RKO (cell line): ENCODE results near the gene DAZAP2.
"Not testable (repeated sequence)": the region's sequence is repeated elsewhere in the genome, so short reads cannot be mapped to it uniquely, and the experiment has no call there.

Experiments
- DNase-seq: peaks from one replicate; pipeline ENCODE4 v3.0.0-alpha.2; 2016; ENCODE audit warnings: low spot score

The DAZAP2 gene

DNA sequence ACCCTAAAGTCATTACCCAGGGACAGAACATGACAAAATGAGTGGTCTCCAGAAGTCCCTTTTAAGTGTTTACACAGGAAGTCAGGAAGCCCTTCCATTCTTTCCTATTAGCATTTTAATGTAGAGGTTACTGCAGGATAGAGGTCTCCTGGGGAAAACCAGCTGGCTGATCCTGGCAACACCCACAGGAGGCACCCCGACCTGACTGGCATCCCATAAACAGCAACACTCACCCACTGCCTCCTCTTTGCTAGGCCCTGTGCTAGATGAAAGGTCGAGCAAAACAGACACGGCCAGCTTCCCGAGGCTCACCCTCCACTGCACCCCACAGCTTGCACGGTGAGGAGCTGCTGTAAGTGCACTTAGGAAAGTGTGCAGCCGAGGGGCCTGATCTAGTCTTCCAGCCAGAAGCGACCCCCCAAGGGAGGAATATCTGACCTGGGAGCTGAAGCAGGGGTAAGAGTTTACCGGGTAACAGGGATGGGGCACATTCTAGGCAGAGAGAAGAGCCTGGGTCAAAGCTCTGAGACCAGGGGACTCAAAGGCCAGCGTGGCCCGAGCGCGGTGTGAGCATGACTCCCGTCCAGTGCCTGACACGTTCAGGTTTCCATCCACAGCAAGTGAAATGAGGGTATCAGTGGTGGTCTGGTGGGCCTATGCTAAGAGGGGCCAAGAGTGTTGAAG is 9.0 kb downstream of the DAZAP2 start:
- no peak for DNase-seq

DNA sequence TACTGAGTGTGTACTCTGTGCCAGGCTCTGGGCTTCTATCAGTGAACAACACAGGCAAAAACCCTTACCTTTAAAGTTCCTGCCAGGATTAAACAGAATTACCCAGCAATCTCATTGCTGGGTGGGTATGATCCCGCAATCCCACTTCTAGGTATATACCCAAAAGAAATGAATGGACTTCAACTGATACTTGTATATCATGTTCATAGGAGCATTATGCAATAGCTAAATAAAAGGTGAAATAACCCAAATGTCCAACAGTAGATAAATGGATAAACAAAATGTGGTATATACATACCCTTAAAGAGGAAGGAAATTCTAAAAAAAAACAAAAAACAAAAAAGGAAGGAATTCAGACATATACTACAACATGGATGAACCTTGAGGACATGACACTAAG is 14.7 kb downstream of the DAZAP2 start:
- no peak for DNase-seq

DNA sequence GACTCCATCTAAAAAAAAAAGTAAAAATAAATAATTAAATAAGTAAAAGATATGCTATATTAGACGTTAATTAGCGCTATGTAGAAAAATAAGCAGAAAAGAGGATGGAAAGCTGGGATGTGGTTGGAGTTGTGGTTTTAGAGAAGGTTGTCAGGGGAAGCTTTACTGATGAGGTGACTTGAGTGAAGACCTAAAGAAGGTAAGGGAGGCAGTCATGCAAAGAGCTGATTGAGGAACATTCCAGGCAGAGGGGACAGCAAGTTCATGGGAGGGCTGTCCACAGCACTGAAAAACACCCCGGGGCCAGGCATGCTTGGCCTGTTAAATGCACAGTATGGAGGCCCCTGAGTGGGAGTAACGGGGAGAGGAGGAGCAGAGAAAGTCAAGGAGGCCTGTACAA is 15.9 kb downstream of the DAZAP2 start:
- no peak for DNase-seq

DNA sequence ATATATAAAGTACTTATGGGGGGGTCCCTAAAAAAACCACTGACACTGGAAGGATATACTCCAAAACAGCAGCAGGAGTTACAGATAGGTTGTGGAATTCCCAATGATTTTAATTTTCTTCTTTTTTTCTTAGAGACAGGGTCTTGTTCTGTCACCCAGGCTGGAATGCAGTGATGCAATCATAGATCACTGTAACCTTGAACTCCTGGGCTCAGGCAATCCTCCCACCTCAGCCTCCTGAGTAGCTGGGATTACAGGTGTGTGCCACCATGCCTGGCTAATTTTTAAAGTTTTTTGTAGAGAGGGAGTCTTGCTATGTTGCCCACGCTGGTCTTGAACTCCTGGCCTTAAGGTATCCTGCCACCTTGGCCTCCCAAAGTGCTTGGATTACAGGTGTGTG is 21.0 kb downstream of the DAZAP2 start:
- not testable (repeated sequence) for DNase-seq

DNA sequence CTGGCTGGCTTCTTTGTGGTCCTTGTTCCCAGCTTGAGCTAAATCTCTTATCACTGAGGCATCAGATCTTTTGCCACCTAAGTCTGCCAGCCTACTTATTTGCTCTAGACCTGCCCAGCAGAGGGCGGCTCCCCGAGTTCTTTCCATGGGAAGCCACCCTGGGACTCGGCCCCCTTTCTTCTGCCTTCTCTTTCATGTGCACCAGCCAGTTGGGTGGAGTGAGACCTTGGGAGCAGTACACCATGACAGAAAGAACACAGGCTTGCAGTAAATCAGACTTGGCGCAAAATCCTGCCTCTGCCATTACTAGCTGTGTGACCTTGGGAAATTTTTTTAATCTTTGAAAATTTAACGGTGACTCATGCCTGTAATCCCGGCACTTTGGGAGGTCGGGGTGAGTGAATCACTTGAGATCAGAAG is 24.1 kb downstream of the DAZAP2 start:
- peak; percentile 71 for DNase-seq

DNA sequence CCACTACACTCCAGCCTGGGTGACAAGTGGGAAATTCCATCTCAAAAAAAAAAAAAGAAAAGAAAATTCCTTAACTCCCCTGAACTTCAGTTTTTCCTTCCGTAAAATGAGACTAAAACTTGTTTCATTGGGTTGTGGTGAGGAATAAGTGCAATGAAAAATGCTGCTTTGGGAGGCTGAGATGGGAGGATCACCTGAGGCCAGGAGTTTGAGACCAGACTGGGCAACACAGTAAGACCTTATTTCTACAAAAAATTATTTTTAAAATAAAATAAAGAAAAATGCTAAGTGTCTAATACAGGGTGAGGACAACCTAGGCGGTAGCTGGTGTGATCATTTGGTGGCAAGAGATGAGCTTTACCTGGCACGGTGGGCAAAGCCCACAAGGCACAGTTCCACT is 24.7 kb downstream of the DAZAP2 start:
- no peak for DNase-seq

DNA sequence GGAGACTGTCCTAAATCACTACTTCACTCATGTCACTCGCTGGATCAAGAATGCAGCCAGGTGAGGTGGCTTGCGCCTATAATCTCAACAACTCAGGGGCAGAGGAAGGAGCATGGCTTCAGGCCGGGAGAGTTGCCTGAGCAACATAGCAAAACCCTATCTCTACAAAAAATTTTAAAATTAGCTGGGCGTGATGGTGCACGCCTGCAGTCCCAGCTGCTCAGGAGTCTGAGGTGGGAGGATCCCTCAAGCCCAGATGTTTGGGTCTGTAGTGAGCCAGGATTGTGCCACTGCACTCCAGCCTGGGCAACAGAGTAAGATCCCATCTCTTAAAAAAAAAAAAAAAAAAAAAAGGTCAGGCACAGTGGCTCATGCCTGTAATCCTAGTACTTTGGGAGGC is 25.7 kb downstream of the DAZAP2 start:
- DNase-seq: no peak

DNA sequence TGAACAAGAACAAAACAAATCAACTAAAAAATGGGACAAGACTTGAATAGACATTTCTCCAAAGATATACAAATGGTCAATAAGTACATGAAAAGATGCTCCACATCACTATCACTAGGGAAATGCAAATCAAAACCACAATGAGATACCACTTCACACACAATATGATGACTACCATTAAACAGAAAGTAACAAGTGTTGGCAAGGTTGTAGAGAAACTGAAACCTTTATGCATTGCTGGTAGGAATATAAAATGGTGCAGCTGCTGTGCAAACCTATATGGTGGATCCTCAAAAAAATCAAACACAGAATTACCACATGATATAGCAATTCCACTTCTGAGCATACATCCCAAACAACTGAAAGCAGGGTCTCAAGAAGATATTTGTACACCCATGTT is 26.4 kb downstream of the DAZAP2 start:
- no peak for DNase-seq

DNA sequence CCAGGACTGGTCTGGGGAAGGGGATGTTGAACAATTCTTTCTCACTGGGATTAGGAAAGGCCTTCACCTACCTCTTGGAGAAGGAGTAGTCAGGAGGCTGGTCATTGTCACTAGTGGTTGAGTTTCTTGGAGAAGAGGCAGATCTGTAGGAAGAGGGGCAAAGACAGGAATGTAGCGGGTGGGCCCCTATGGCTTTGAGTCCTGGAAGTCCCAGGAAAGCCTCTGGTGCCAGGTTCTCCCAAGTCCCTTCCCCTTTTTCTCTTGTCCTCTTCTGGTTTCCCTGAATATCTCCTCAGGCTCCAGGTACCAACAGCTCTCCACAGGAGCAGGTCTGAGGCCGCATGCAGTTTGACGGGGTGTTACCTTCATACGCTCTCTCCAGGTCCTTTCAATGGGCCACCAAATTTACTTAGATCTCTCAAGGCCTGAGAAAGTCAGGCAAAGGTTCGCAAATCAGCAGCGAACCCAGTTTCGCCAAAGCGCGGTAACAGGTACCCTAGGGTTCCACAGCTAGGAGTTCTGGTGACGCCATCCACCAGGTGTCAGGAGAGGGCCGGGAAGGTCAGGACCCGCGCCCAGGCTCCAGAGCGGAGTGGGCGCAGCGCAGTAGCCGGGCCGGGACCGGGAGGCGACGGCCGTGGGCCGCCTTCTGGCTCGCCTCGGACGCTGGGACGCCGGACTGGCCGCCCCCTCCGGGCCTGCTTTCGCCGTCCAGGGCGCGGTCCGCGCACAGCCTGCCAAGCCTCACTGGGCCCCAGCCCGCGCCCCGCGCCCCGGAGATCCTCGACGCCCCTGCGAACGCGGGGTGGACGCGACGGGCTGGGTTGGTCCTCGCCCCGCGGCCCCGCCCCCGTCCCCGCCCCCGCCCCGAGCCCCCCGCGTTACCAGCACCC is 30.8 kb downstream of the DAZAP2 start:
- peak; percentile 73 for DNase-seq

DNA sequence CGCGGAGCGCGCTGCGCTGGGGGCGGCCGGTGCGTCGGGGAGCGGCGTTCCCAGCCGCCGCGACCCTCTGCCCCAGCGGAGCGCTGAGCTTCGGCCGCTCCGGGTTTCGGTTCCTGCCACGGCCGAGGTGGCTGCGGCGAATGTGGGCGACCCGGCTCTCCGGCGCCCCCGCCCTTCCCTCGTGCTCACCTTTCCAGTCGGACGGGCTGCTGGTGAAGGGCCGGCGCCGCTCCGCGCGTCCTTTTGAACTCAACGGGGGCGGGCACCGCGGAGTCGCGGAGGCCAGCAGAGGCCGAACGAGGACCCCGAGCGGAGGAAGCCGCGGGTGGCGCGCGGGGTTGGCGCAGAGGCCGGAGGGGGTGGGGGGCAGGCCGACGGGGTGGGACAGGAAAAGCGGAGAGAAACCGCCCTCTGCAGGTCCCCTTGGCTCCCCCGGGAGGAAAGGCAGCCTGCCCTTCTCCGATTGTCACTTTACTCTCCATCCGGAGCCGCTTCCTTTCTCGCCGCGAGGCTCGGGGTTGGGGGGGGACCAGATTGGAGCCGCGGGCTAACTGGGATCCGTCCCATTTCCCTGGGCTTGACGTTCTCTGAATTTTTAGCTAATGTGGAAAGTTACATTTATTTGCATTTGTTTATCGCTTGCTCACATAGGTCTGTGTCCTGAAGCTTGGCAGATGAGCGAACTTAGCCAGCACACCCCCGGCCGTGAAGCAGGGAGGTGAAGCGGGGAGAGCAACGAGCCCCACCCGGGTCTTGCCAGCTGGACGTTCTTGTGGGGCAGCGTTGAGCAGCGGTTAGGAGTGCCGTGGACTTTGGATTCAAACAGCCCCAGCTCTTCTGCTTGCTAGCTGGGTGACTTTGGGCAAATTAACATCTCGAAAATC is 31.7 kb downstream of the DAZAP2 start, which contains the start of gene SMAGP:
Gene SMAGP, minus strand, starts transcription at position 349 of the 884 bp plus-strand sequence. CDS start 1,137 bp downstream, outside the sequence.
- DNase-seq: peak; percentile 74

DNA sequence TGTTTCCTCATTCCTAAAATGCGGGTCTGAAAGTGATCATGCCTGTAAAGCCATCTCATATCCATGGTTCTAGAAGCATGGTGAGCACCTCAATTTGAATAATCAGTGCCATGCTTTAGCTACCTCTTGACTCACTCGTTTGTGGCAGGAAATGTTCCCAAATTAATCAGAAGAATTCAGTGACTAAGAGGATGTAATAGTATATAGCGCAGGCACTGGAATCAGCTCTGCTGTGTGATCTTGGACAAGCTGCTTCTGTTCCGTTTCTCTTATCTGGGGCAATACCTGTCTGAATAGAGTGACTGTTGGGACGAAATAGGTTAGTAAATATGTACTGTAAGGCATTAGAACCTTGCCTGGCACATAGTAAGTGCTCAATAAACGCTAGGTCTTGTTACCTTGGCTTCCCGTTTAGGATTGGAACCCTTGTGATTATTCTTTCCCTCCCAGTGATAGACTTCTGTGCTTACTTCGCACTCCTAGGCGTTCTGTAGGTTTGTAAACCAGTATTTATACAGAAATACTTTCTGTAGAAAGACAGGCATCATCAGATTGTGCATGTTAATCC is 32.4 kb downstream of the DAZAP2 start:
- DNase-seq: peak; percentile 99

DNA sequence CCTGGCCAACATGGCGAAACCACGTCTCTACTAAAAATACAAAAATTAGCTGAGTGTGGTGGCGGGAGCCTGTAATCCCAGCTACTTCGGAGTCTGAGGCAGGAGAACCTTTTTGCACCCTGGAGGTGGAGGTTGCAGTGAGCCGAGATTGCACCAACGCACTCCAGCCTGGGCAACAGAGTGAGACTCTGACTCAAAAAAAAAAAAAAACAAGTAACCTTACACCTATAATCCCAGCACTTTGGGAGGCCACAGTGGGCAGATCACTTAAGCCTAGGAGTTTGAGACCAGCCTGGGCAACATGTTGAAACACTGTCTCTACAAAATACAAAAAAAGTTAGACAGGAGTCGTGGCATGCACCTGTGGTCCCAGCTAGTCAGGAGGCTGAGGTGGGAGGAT is 34.2 kb downstream of the DAZAP2 start:
- DNase-seq: not testable (repeated sequence)

DNA sequence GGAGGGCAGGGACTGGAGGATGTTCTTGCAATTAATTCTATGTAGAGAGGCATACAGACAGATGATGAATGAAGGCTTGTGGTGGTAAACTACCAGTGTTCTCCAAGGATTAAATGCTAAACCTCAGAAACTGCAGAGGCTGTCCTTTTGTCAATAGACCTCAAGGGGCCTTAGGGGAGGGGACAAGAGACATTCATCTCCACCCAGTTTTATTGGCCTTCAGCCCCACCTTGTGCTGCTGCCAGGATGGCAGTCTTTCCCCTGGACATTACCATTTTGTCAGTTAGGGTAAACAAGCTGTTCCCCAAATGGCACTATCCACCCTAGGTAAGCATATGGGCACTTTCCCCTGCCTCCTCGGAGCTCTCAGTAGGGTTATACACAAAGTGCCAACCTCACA is 36.5 kb downstream of the DAZAP2 start:
- DNase-seq: no peak

DNA sequence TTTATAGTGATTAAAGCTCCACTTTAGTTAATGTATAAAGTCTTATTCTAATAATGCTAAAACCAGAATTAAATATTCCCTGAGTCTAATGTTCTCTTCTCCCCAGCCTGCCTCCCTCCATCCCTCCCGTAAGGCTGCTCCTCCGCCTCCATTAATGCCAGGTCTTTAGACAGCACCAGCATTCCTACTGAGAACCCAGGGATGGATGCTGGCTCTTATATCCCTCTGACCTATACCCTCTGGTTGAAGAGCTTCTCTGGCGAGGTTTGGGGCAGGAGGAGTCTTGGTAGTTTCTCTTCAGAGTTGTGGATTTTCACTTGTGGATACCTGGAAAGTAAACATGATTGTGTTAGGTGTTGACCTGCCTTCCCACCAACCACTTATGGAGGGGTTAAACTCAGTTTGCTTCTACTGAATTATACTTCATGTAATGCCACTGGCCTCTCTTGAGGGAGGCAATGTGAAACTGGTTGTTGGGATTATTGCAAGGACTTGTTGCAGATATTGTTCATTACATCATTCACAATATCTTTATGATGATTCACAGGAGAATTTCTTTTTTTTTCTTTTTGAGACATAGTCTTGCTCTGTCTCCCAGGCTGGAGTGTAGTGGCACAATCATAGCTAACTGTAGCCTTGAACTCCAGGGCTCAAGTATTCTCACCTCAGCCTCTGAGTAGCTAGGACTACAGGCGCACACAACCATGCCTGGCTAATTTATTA is 42.7 kb downstream of the DAZAP2 start:
- peak; percentile 68 for DNase-seq

DNA sequence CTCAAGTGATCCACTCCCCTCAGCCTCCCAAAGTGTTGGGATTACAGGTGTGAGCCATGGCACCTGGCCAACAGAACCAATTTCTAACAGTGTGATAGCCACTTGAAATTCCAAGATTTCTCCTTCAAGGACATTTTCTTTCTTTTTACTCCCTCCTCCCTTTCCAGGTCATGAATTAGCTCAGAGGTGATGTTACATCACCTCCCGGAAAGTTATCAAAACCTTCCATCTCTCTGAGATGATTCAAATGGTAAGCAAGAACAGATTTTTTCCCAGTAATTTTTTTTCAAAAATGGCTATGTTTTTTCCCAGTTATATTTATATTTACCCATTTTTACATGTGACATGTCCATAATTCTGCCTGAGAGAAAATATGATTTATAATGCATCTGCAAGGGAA is 47.2 kb downstream of the DAZAP2 start:
- DNase-seq: no peak

DNA sequence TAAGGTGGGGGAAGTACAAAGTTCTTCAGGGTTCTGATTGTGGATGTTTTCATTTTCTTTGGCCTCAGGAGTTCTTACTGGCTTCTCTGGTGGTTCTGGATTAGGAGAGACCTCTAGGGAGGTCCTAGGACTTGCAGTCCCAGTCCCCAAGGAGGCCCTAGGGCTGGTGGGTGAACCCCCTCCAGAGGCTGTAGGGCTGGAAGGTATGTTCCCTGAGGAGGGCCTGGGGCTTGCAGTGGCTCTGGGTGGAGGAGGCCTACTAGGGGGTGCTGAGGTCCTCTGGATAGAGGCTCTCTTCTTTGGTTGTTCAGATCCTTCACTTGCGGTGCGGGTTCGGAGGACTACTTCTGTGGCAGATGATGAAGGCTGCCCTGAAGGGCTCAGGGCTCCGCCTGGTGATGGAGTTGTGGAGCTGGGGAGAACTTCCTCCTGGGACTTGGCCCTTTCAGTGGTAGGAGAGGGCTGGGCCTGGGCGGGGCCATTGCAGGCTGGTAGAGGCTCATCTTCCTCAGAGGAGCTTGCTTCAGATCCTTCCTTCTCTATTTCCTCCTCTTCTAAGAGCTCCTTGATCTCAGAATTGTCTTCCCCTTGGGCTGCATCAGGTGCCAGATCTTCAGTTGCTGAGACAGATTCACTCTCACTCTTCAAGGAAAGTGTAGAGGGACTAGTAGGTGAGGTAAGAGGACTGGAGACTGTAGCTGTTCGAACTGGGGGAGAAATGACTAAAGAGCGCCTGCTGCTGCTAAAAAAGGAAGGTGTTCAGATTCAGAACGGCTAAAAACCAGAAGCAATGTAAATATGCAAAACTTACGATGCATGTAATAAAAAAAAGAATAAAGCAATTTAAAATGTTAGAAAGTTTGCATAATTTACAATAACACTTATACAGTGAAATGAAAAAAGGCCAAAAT is 53.2 kb downstream of the DAZAP2 start:
- DNase-seq: not testable (repeated sequence)
